LNCAP (cell line): ENCODE data around the gene DCX.

Experiments used
- TF ChIP-seq, protein P1 (sequence below): fragments of 450-650 bp; IDR thresholded peaks from 2 replicates; pipeline ENCODE4 v1.5.1; 2017; ENCODE audit warnings: mild to moderate bottlenecking

Gene DCX

DNA sequence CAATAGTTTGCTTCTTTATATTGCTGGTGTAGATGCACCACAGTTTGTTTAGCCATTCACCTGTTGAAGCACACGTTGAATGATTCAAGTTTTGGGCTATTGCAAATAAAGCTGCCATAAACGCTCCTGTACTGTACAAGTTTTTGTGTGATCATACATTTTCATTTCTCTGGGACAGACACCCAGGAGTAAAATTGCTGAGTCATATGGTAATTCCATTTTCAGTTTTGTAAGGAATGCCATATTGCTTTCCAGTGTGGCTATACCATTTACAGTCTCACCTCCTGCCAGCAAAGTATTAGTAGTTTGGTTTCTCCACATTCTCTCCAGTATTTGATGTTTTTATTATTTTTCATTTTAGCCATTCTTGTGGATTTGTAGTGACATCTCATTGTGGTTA, 109.7 kb downstream of the DCX start:
- TF ChIP-seq, protein P1, sequence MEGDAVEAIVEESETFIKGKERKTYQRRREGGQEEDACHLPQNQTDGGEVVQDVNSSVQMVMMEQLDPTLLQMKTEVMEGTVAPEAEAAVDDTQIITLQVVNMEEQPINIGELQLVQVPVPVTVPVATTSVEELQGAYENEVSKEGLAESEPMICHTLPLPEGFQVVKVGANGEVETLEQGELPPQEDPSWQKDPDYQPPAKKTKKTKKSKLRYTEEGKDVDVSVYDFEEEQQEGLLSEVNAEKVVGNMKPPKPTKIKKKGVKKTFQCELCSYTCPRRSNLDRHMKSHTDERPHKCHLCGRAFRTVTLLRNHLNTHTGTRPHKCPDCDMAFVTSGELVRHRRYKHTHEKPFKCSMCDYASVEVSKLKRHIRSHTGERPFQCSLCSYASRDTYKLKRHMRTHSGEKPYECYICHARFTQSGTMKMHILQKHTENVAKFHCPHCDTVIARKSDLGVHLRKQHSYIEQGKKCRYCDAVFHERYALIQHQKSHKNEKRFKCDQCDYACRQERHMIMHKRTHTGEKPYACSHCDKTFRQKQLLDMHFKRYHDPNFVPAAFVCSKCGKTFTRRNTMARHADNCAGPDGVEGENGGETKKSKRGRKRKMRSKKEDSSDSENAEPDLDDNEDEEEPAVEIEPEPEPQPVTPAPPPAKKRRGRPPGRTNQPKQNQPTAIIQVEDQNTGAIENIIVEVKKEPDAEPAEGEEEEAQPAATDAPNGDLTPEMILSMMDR, result no peak

DNA sequence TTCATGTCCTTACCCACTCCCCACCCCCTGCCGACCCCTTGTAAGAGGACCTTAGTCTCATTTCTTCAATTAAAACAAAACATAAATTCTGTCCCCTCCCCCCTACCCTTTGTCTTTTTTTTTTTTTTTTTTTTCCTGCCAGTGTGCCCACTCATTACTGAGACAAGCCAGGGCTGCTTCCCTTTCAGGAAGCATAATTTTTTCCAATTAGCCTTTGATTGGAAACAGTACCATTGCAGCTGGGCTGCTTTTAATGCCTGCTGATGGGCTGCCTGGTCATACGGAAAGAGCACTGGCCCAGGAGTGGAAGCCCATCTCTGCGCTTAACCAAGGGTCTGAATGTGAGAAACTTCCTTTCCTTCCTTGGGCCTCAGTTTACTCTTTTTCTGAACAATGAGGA, 123.2 kb downstream of the DCX start:
- TF ChIP-seq, protein P1, result no peak

DNA sequence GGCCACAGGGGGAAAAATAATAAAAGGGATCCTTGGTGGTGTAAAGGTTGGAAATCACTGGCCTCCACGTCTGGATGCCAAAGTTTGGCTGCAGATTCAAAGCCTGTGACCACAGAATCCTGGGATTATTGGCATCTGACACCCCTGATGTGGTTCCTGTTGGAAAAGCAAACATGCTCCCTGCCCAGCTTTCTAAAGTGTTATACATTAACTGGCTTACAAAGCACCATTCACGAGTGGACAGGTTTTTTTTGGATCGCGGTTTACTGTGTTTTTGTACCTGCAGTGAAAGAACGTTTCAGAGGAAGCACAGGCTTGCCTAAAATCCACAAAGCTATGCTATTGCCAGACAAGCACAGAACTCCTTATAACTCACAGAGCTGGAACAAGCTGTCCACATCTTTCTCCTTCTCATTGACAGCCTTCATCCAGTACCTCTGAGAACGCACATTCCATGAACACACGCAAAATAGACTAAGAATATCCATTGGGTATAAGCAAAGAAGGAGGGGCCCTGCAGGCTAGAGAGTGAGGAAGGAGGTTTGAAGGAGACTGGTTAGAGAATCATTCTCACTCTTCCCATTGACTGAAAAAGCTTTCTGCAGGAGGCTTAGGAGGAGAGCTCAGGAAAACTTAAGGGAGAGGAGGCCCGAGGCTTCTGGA, 127.2 kb downstream of the DCX start:
- TF ChIP-seq, protein P1, result no peak

DNA sequence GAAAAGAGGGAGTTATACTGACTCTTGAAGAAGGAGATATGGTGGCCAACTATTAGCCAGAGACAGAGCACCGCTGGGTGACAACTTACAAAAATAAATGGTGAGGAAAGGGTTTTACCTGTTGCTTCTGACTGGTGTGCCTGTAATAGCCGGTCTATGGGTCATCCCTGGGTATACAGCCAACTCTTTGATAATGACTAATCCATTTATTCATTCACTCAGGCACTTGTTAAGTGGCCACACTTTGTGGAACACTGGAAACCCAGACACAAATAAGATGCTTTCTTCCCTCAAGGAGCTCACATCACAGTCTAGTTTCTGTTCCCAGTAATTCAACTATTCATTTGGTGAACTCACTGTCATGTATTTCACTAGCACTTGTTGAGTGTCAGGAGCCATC, 128.5 kb downstream of the DCX start:
- TF ChIP-seq, protein P1, result no peak

DNA sequence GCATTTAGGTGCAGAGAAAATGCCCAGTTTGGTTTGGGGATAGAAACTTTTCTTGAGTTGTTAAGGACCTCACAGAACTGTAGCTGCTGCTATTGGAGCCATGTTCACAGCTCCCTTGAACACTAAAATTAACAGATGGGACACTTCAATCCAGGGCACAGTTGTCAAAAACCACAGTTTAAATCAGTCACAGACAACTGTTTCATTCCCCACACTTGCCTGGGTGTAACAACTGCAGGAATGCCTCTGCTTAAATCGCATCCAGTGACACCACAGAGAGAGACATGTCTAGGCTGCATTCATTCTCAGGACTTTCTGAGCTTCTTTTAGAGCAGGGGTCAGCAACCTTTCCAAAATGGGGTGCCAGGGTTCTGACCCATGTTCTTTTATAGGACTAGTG, 129.0 kb downstream of the DCX start:
- TF ChIP-seq, protein P1, result no peak

DNA sequence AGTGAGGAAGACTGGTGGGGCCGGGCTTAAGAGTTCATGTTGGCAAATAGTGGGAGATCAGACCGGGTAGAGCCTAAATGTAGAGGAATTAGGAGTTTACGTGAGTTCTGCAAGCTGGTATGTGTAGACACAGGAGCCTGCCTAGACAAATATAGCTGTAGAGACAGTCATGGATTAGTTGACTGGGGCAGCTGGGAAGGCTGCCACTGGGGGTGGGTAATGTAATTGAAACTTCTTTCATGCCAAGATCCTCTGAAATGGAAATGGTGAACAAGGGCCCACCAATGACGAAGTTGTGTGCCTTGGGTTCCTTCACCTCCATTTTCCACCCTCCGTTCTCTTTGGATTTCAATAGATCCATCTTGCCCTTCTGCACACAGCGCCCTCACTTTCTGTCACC, 129.9 kb downstream of the DCX start:
- TF ChIP-seq, protein P1, result no peak

DNA sequence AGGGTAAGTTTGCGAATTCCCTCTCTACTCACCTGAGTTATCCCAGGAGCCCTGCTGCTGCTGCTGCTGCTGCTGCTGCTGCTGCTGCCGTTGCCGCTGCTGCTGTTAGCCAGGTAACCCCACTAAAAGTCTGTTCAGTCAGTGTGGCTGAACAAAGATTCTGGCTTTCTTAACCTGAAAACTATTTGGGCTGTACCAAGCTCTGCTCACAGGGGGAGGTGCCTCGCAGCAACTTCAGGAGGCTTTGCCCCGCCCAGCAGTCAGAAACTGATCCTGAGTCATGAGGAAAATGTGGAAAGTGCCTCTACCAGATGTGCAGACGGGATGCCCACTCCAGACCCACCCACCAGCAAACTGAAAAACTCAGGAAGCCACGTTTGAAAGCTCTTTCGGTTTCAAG, 141.7 kb downstream of the DCX start, which contains the start of gene CAPN6:
CAPN6 (minus strand) TSS at position 145 of the 400 bp plus-strand sequence. CDS start 6,547 bp downstream, outside the sequence.
- TF ChIP-seq, protein P1, result no peak

DNA sequence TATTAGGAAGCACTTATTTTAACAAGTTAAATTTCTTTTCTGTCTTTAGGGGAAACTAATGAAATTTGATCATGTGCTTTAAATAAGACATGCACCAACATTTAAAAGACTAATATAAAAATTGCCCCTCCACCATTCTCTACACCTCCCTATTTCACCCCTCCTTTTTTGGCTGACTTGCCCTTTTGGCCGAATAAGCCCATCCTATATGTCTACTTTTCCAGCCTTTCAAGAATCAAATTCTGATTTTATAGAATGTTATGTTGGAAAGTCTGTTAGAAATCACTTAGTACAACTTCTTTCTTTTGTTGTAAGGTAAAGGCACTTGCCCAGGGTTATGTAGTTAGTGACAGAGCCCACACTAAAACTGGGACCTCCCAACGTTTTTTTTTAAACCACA, 143.5 kb downstream of the DCX start:
- TF ChIP-seq, protein P1, result no peak
